ENCODE data around the gene DOK5.

DOK5 gene

GRCh38 chr20:54630582-54630981 lies 155.2 kb downstream of the DOK5 start:
- H3K4me3 ChIP-seq (ENCODE audit: low read depth, low read length): no peak overlapping the region
- no peak for TF ChIP-seq CTCF (IDR thresholded peaks at IDR 0.05; ENCODE audit: borderline replicate concordance, insufficient read depth, low read depth, low read length)

- no peak for TF ChIP-seq CTCF (IDR thresholded peaks at IDR 0.05; ENCODE audit: borderline replicate concordance, insufficient read depth, low read depth, low read length)
- no peak overlapping the region for H3K4me3 ChIP-seq (ENCODE audit: low read depth, low read length)
These were observed 155.7 kb downstream of the DOK5 start for GRCh38 chr20:54631059-54631458.

- no peak for TF ChIP-seq CTCF (IDR thresholded peaks at IDR 0.05; ENCODE audit: borderline replicate concordance, insufficient read depth, low read depth, low read length)
- no peak overlapping the region for H3K4me3 ChIP-seq (ENCODE audit: low read depth, low read length)
These were observed 158.3 kb downstream of the DOK5 start for GRCh38 chr20:54633374-54634355.

- no peak overlapping the region for H3K4me3 ChIP-seq (ENCODE audit: low read depth, low read length)
- TF ChIP-seq CTCF (IDR thresholded peaks at IDR 0.05; ENCODE audit: borderline replicate concordance, insufficient read depth, low read depth, low read length): no peak
These were observed 161.2 kb downstream of the DOK5 start for GRCh38 chr20:54636575-54636974.

- TF ChIP-seq CTCF (IDR thresholded peaks at IDR 0.05; ENCODE audit: borderline replicate concordance, insufficient read depth, low read depth, low read length): no peak
- no peak overlapping the region for H3K4me3 ChIP-seq (ENCODE audit: low read depth, low read length)
These were observed 164.5 kb downstream of the DOK5 start for GRCh38 chr20:54639941-54640340.

- H3K4me3 ChIP-seq (ENCODE audit: low read depth, low read length): no peak overlapping the region
- no peak for TF ChIP-seq CTCF (IDR thresholded peaks at IDR 0.05; ENCODE audit: borderline replicate concordance, insufficient read depth, low read depth, low read length)
These were observed 165.4 kb downstream of the DOK5 start for GRCh38 chr20:54640800-54641199.
